Measurements from ENCODE around the gene PATJ. TPM values are rescaled to one million over a fixed set of nuclear protein-coding genes. Genes with fewer than 3 reads are reported as not detected.

PATJ gene
- total RNA-seq, 2 donors from 2014 or later: 56.6 to 72.1 TPM

DNA sequence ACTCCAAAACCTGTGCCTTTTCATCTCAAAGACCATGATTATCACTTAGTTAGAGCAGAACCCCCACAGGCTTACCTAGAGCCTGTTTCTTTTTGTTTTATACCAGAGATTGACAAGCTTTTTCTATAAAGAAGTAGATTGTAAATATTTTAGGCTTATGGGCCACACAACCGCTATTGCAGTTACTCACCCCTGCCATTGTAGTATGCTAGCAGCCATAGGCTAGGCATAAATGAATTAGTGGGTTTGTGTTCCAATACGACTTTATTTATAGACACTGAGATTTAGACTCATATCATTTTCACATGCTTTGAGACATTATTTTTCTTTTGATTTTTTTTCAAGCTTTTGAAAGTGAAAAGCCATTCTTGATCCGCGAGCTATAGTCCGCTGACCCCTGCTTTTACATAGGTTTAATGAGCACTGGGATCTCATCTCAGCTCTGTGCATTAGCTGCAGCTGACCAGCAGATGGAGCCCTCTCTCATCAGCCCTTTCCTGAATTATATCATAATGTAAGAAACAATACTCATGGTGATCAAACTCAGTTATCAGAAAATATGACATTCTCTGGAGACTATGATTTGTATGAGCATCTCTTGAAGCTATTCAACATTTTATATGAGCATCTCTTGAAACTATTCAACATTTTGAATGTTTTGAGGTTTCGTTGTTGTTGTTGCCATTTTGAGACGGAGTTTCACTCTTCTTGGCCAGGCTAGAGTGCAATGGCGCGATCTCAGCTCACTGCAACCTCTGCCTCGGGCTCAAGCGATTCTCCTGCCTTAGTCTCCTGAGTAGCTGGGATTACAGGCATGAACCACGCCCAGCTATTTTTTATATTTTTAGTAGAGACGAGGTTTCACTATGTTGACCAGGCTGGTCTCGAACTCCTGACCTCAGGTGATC, 340.4 kb downstream of the PATJ start:
- ATAC-seq: peak; percentile 50
- Mint-ChIP-seq H3K4me3 (no peak overlapping the region), H3K27me3 (no peaks in the 10 kb centered on the region), H3K27ac (no peak overlapping the region), H3K4me1 (no peaks in the 10 kb centered on the region), H3K36me3 (ENCODE audit: low read depth) (peaks cover 2% of the 10 kb centered on the region)
- DNase-seq: peak in 1 of 3 donors; percentile 8
- no peaks in the 10 kb centered on the region for H3K9me3 ChIP-seq (ENCODE audit: control insufficient read depth, low read length, poor library complexity, severe bottlenecking)

DNA sequence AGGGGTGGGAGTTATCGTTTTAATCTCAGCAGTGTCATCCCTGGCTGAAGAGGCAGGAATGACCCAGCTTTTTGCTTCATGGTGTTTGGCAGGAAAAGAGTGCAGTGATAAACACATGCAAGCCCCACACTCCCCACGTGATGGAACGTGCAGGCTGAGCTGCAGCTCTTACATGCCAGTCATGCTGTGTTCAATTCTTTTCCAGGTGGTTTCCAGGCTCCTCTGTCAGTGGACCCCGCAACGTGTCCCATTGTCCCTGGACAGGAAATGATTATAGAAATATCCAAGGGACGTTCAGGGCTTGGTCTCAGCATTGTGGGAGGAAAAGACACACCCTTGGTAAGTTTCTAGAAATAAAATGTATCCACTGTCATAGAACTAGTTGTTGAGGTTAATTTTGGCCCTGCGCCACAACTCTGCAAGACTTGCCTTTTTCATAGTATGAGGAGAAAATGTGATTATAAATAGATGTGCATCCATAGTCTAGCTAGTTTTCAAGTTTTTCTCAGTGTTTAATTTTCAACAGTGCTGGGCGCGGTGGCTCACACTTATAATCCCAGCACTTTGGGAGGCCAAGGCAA, 342.1 kb downstream of the PATJ start:
- Mint-ChIP-seq H3K4me1 (peaks cover 4% of the 10 kb centered on the region), H3K4me3 (no peak overlapping the region), H3K27ac (no peak overlapping the region), H3K27me3 (no peaks in the 10 kb centered on the region), H3K36me3 (ENCODE audit: low read depth) (peaks cover 5% of the 10 kb centered on the region)
- no peak for DNase-seq
- ATAC-seq: no peak
- no peaks in the 10 kb centered on the region for H3K9me3 ChIP-seq (ENCODE audit: control insufficient read depth, low read length, poor library complexity, severe bottlenecking)

DNA sequence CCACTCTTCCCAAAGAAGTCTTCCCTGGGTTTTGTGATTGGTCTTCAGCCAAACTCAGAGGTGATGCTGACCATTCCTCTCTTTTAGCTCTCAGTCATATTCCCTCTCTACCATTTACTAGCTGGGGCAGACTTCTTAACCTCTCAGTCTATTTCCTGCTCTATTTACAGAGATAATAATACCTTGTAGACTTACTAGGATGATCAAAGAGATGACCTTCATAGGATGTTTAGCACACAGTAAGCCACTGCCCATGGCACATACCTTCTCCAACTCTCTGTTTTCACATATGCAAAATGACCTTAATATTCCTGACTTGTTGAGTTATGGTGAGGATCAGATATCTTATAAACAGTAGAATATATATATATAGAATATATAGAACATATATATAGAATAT, 346.2 kb downstream of the PATJ start:
- ATAC-seq (no peak), DNase-seq (no peak)
- Mint-ChIP-seq H3K4me1 (peaks cover 8% of the 10 kb centered on the region), H3K36me3 (ENCODE audit: low read depth) (peaks cover 5% of the 10 kb centered on the region), H3K27me3 (no peaks in the 10 kb centered on the region), H3K4me3 (no peak overlapping the region), H3K27ac (no peak overlapping the region)
- no peaks in the 10 kb centered on the region for H3K9me3 ChIP-seq (ENCODE audit: control insufficient read depth, low read length, poor library complexity, severe bottlenecking)

DNA sequence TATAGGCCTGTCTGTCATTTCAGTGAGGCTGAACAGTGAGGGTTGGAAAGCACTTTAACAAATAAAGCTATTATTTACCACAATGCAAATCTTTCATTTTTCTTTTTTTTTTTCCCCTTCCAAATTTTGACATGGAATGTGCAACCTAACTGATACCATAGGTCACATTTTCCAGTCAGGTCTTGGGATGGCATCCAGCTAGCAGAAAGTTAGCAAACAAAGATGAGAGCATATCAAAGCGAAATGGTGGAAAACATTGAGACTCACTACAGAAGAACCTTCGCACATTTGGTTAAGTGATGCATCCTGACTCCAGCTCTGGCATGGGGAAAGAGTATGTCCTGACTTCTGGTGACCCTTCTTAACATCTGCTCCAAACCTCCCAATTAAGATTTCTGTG, 347.3 kb downstream of the PATJ start:
- H3K27ac Mint-ChIP-seq: no peak overlapping the region

DNA sequence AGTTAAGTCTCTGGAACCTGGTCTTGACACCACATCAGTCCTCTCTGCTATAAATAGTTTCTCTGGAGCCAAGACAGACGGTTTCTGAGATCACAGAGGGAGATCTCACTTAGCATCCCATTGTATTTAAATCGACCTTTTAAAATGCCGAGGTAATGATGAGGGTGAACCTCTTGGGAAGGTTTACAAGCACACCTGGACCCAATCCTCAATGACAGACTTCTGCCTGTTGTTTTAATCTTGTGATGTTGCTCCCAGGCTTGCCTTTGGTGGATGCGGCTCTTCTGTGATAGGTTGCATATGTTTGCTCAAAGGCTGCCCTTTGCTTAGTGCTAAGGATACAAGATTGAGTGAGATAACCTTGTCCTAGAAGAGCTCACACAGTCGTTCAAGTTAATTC, 347.7 kb downstream of the PATJ start:
- peaks cover 8% of the 10 kb centered on the region for H3K4me1 Mint-ChIP-seq
- ATAC-seq (no peak), DNase-seq (no peak)
- H3K27me3 Mint-ChIP-seq: no peaks in the 10 kb centered on the region
- no peak overlapping the region for H3K4me3 Mint-ChIP-seq
- peaks cover 5% of the 10 kb centered on the region for H3K36me3 Mint-ChIP-seq (ENCODE audit: low read depth)
- H3K9me3 ChIP-seq (ENCODE audit: control insufficient read depth, low read length, poor library complexity, severe bottlenecking): no peaks in the 10 kb centered on the region
- no peak overlapping the region for H3K27ac Mint-ChIP-seq

More for the DNA sequence above, 347.3 kb downstream of the PATJ start:
- peaks cover 5% of the 10 kb centered on the region for H3K36me3 Mint-ChIP-seq (ENCODE audit: low read depth)
- DNase-seq (no peak), ATAC-seq (no peak)
- no peaks in the 10 kb centered on the region for H3K9me3 ChIP-seq (ENCODE audit: control insufficient read depth, low read length, poor library complexity, severe bottlenecking)
- H3K4me1 Mint-ChIP-seq: peaks cover 8% of the 10 kb centered on the region
- H3K4me3 Mint-ChIP-seq: no peak overlapping the region
- H3K27me3 Mint-ChIP-seq: no peaks in the 10 kb centered on the region

DNA sequence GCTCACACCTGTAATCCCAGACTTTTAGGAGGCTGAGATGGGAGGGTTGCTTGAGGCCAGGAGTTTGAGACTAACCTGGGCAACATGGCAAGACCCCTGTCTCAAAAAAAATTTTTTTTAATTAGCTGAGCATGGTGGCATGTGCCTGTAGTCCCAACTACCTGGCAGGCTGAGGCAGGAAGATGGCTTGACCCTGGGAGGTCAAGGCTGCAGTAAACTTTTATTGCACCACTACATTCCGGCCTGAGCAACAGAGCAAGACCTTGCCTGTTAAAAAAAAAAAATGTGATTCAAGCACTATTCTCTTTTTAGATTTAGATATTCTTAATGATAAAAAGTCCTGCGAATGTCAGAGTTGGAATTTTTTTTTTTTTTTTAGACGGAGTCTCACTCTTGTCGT, 349.8 kb downstream of the PATJ start:
- ATAC-seq: no peak
- H3K4me1 Mint-ChIP-seq: peaks cover 8% of the 10 kb centered on the region
- no peak overlapping the region for H3K27ac Mint-ChIP-seq

DNA sequence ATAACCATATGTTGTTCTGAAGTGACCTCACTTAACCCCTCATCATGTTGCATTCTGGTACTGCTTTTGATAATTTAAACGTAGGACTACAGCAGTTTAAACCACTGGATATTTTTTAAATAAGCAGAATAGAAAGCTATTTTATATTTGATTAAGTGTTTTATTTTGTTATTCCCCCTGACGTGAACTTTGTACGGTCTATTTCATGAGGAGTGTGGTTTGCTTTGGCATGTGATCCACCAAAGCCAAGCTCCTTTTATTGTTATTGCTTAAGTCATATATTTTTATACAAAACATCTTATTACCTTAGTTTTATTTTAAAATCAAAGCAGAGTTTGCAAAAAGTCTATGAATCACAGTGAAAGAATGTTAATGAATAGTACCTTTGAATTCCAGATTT, 351.0 kb downstream of the PATJ start:
- H3K27me3 Mint-ChIP-seq: no peaks in the 10 kb centered on the region
- peaks cover 3% of the 10 kb centered on the region for H3K36me3 Mint-ChIP-seq (ENCODE audit: low read depth)
- H3K9me3 ChIP-seq (ENCODE audit: control insufficient read depth, low read length, poor library complexity, severe bottlenecking): no peaks in the 10 kb centered on the region
- H3K4me1 Mint-ChIP-seq: peaks cover 7% of the 10 kb centered on the region
- no peak overlapping the region for H3K4me3 Mint-ChIP-seq
- no peak overlapping the region for H3K27ac Mint-ChIP-seq
- ATAC-seq: no peak
- DNase-seq: no peak

More for the DNA sequence above, 349.8 kb downstream of the PATJ start:
- no peak overlapping the region for H3K4me3 Mint-ChIP-seq
- H3K9me3 ChIP-seq (ENCODE audit: control insufficient read depth, low read length, poor library complexity, severe bottlenecking): no peaks in the 10 kb centered on the region
- H3K27me3 Mint-ChIP-seq: no peaks in the 10 kb centered on the region
- no peak for DNase-seq
- peaks cover 5% of the 10 kb centered on the region for H3K36me3 Mint-ChIP-seq (ENCODE audit: low read depth)

DNA sequence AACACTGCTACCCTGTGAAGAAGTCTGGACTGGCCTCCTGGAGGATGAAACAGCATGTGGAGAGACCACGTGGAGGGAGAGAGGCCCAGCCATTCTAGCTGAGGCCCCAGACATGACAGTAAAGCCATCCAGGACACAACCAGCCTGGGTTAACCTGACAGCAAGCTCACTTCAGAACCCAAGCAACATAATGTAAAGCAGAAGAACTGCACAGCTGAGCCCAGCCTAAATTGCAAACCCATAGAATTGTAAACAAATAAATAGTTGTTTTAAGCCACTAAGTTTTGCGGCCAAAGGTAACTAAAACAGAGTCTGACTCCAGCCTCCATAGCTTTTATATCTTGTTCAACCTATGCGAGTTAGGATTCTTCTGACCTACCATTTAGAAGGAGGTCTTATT, 355.2 kb downstream of the PATJ start:
- H3K4me3 Mint-ChIP-seq: no peak overlapping the region
- H3K27me3 Mint-ChIP-seq: no peaks in the 10 kb centered on the region
- ATAC-seq: no peak
- no peak overlapping the region for H3K27ac Mint-ChIP-seq
- no peaks in the 10 kb centered on the region for H3K4me1 Mint-ChIP-seq
- no peak for DNase-seq
- no peaks in the 10 kb centered on the region for H3K36me3 Mint-ChIP-seq (ENCODE audit: low read depth)
- H3K9me3 ChIP-seq (ENCODE audit: control insufficient read depth, low read length, poor library complexity, severe bottlenecking): no peaks in the 10 kb centered on the region

DNA sequence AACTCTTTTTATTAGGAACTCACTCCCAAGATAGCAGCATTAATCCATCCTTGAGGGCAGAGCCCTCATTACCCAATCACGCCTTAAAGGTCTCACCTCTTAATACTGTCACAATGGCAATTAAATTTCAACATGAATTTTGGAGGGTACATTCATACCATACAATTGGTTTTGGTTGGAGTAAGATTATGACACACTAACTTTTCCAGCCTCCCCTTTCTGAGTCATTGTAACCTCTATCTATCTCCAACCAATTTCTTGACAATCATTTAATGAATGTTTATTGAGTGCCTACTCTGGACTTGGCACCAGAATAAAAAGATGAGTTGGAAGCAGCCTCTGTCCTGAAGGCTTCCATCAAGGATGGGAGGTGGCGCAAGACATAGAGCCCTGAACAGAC, 358.2 kb downstream of the PATJ start:
- no peak for ATAC-seq
- Mint-ChIP-seq H3K27me3 (no peaks in the 10 kb centered on the region), H3K4me1 (no peaks in the 10 kb centered on the region), H3K4me3 (no peak overlapping the region), H3K27ac (no peak overlapping the region), H3K36me3 (ENCODE audit: low read depth) (no peaks in the 10 kb centered on the region)
- no peaks in the 10 kb centered on the region for H3K9me3 ChIP-seq (ENCODE audit: control insufficient read depth, low read length, poor library complexity, severe bottlenecking)
- no peak for DNase-seq

DNA sequence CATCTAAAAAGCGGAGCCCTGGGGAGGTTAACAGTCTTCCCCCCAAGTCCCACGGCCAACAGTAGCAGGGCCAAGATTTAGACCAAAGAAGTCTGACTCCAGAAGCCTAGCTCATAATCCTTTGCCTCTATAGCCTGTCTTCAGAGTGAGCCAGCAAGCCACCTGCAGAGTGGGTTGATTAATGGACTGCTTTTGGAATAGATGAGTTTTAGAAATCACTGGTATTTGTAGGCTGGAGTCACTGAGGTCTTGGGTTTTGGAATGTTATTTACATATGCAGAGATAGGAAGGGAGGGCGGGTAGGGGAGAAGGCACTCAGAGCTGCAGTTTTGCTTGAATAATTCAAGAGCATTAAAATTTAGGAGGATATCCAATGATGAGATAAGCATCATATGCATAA, 361.6 kb downstream of the PATJ start:
- Mint-ChIP-seq H3K27me3 (no peaks in the 10 kb centered on the region), H3K27ac (no peak overlapping the region), H3K4me3 (no peak overlapping the region), H3K4me1 (no peaks in the 10 kb centered on the region), H3K36me3 (ENCODE audit: low read depth) (no peaks in the 10 kb centered on the region)
- no peaks in the 10 kb centered on the region for H3K9me3 ChIP-seq (ENCODE audit: control insufficient read depth, low read length, poor library complexity, severe bottlenecking)
- no peak for DNase-seq
- ATAC-seq: no peak

DNA sequence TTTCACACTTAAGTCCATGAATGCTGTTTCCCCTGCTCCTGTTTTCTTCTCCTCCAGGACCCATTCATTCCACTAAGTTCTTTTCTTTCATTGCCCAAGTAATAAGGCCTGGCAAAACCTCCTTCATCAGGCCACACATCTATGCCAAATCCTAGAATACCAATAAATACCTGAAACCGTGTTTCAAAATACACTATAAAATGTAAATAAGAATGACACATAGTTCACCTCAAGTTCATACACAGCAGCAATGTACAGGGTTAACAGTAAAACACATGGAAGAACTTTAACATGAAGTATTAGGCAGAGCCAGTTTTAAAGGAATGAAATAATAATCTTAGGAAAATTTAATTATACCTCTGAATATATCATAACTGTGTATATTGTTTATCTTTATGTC, 365.6 kb downstream of the PATJ start:
- Mint-ChIP-seq H3K36me3 (ENCODE audit: low read depth) (no peaks in the 10 kb centered on the region), H3K27ac (no peak overlapping the region), H3K4me3 (no peak overlapping the region), H3K4me1 (peaks cover 3% of the 10 kb centered on the region), H3K27me3 (no peaks in the 10 kb centered on the region)
- ATAC-seq: no peak
- no peaks in the 10 kb centered on the region for H3K9me3 ChIP-seq (ENCODE audit: control insufficient read depth, low read length, poor library complexity, severe bottlenecking)
- no peak for DNase-seq

DNA sequence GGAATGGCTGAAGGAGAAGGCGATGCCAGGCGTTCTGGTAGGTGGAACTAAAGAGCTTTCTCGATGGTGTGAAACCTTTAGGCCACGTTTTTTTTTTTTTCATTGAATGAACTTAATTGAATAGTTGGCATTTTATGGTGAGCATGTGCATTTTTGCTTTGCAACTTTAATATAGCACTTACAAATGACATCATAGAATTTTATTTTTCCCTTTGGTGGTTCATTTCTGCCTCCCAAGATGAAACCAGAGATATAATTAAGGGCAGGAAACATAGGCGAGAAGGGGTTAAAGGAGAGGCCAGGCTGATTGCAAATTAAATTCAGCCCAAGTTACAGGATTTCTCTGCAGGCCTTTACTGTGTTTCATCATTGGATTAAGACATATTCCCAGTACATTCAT, 366.8 kb downstream of the PATJ start:
- no peak overlapping the region for H3K27ac Mint-ChIP-seq
- H3K27me3 Mint-ChIP-seq: no peaks in the 10 kb centered on the region
- H3K36me3 Mint-ChIP-seq (ENCODE audit: low read depth): no peaks in the 10 kb centered on the region
- DNase-seq: no peak
- H3K9me3 ChIP-seq (ENCODE audit: control insufficient read depth, low read length, poor library complexity, severe bottlenecking): no peaks in the 10 kb centered on the region
- no peak overlapping the region for H3K4me3 Mint-ChIP-seq
- no peak for ATAC-seq
- peaks cover 3% of the 10 kb centered on the region for H3K4me1 Mint-ChIP-seq

DNA sequence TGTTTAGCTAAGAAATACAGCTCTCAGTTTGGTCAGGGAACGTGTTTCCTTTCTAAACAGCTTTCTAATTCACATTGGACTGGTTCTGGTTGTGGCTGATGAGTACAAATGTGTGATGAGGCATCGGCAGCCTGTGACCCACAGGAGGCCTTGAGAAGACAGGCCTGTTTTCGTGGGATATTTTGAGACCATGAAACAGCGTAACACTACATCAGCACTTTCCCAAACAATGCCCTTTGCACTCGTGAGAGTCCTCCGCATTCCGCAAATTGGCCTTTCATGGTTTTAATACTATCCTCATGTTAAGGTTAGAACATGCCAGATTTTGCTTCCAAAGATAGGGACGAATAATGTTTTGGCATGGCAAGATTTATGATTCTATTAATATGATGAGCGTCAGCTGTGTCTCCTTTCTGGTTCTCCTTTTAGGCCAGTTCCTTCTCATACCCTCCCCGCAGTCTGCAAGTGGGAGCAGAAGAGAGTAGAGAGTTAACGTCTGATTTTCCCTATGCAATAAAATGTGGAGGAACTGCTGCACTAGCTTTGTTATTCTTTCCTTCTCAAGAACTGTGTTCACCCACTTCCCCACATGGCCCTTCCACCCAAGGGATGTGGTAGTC, 368.0 kb downstream of the PATJ start:
- H3K27ac Mint-ChIP-seq: no peak overlapping the region
- peaks cover 3% of the 10 kb centered on the region for H3K4me1 Mint-ChIP-seq
- ATAC-seq (no peak), DNase-seq (no peak)
- no peaks in the 10 kb centered on the region for H3K9me3 ChIP-seq (ENCODE audit: control insufficient read depth, low read length, poor library complexity, severe bottlenecking)
- no peaks in the 10 kb centered on the region for H3K27me3 Mint-ChIP-seq
- no peak overlapping the region for H3K4me3 Mint-ChIP-seq
- no peaks in the 10 kb centered on the region for H3K36me3 Mint-ChIP-seq (ENCODE audit: low read depth)
